Measurements from ENCODE around the gene CLK1.
"Not testable (repeated sequence)": the region's sequence is repeated elsewhere in the genome, so short reads cannot be mapped to it uniquely, and the experiment has no call there.

CLK1 gene

GRCh38 chr2:200828572-200829257 lies 35.7 kb downstream of the CLK1 start:
- no peak overlapping the region for H3K27ac ChIP-seq (ENCODE audit: low read depth, low read length)
- H3K27me3 ChIP-seq (ENCODE audit: insufficient read depth, low read length): no peaks in the 10 kb centered on the region
- peaks cover 15% of the 10 kb centered on the region for H3K36me3 ChIP-seq (ENCODE audit: insufficient read depth, low read length)
- H3K4me3 ChIP-seq (ENCODE audit: low read depth, low read length): no peak overlapping the region
- H3K79me2 ChIP-seq (ENCODE audit: control insufficient read depth, insufficient read depth, low read length, unreplicated experiment): no peaks in the 10 kb centered on the region
- no peak overlapping the region for H2AFZ ChIP-seq (ENCODE audit: low read length, unreplicated experiment)
- no peaks in the 10 kb centered on the region for H3K4me1 ChIP-seq (ENCODE audit: control insufficient read depth, insufficient read depth, low read length, unreplicated experiment)

DNA sequence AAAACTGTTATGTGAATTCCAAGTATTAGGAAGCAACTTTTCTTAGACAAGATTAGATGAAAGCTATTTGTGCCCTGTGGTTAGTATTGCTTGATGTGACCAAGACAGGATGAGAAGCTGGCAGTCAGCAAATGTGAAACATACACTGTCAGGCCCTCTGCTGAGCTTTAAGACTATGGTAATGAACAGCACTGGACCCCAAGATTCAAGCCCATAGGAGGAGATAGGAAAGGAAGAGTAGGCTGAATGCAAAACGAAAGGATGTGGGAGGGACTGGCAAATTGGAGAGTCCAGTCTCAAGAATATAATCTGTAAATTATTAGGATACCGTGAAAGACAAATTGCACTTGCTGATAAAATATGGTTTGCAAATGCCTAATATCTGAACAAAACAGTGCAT lies 36.4 kb downstream of the CLK1 start:
- H3K36me3 ChIP-seq (ENCODE audit: insufficient read depth, low read length): peaks cover 16% of the 10 kb centered on the region
- no peak overlapping the region for H3K4me3 ChIP-seq (ENCODE audit: low read depth, low read length)
- no peak overlapping the region for H3K27ac ChIP-seq (ENCODE audit: low read depth, low read length)
- no peaks in the 10 kb centered on the region for H3K79me2 ChIP-seq (ENCODE audit: control insufficient read depth, insufficient read depth, low read length, unreplicated experiment)
- H2AFZ ChIP-seq (ENCODE audit: low read length, unreplicated experiment): no peak overlapping the region
- H3K27me3 ChIP-seq (ENCODE audit: insufficient read depth, low read length): no peaks in the 10 kb centered on the region
- no peaks in the 10 kb centered on the region for H3K4me1 ChIP-seq (ENCODE audit: control insufficient read depth, insufficient read depth, low read length, unreplicated experiment)

GRCh38 chr2:200821686-200822245 lies 42.7 kb downstream of the CLK1 start:
- no peaks in the 10 kb centered on the region for H3K27me3 ChIP-seq (ENCODE audit: insufficient read depth, low read length)
- H3K4me3 ChIP-seq (ENCODE audit: low read depth, low read length): no peak overlapping the region
- no peak overlapping the region for H2AFZ ChIP-seq (ENCODE audit: low read length, unreplicated experiment)
- peaks cover 6% of the 10 kb centered on the region for H3K4me1 ChIP-seq (ENCODE audit: control insufficient read depth, insufficient read depth, low read length, unreplicated experiment)
- H3K36me3 ChIP-seq (ENCODE audit: insufficient read depth, low read length): peaks cover 63% of the 10 kb centered on the region
- no peak overlapping the region for H3K27ac ChIP-seq (ENCODE audit: low read depth, low read length)
- H3K79me2 ChIP-seq (ENCODE audit: control insufficient read depth, insufficient read depth, low read length, unreplicated experiment): peaks cover 22% of the 10 kb centered on the region

DNA sequence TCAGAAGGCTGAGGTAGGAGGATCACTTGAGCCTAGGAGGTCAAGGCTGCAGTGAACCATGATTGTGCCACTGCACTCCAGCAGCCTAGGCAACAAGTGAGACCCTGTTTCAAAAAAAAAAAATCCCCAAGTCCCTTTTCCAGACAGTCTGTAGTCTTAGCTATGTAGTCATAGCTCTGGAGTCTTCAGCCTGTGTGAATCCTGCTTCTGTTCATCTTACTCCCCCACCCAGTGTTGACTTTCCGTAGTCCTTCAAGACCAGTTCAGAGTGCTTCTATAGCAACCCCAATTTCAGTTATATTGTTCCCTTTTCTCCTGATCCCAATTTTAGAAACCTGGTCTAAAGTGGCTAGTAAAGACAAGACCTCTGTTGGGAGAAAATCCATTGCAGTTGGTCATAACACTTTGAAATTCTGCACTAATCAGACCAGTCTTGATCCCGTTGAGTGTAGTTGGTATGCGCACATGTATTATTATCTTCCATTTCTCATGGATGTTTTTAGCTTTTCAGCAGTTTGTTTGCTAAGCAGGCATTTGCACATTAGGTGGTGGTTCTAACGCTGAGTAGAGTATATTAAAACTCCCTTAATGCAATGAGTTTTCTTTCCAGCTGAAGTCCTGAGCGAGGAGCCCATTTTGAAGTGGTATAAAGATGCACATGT lies 43.8 kb downstream of the CLK1 start:
- peaks cover 33% of the 10 kb centered on the region for H3K79me2 ChIP-seq (ENCODE audit: control insufficient read depth, insufficient read depth, low read length, unreplicated experiment)
- H3K4me3 ChIP-seq (ENCODE audit: low read depth, low read length): no peak overlapping the region
- H2AFZ ChIP-seq (ENCODE audit: low read length, unreplicated experiment): no peak overlapping the region
- H3K36me3 ChIP-seq (ENCODE audit: insufficient read depth, low read length): peaks cover 70% of the 10 kb centered on the region
- peaks cover 11% of the 10 kb centered on the region for H3K4me1 ChIP-seq (ENCODE audit: control insufficient read depth, insufficient read depth, low read length, unreplicated experiment)
- H3K27me3 ChIP-seq (ENCODE audit: insufficient read depth, low read length): no peaks in the 10 kb centered on the region
- H3K27ac ChIP-seq (ENCODE audit: low read depth, low read length): no peak overlapping the region

- Histone ChIP-seq H3K79me2 (ENCODE audit: control insufficient read depth, insufficient read depth, low read length, unreplicated experiment) (peaks cover 53% of the 10 kb centered on the region), H3K27ac (ENCODE audit: low read depth, low read length) (peak overlapping the region; percentile 44), H3K4me1 (ENCODE audit: control insufficient read depth, insufficient read depth, low read length, unreplicated experiment) (peaks cover 29% of the 10 kb centered on the region), H3K36me3 (ENCODE audit: insufficient read depth, low read length) (peaks cover 81% of the 10 kb centered on the region)
- not testable (repeated sequence) for H3K27me3 ChIP-seq (ENCODE audit: insufficient read depth, low read length); H2AFZ ChIP-seq (ENCODE audit: low read length, unreplicated experiment); H3K4me3 ChIP-seq (ENCODE audit: low read depth, low read length)
These were observed 45.7 kb downstream of the CLK1 start for GRCh38 chr2:200818732-200819131.

DNA sequence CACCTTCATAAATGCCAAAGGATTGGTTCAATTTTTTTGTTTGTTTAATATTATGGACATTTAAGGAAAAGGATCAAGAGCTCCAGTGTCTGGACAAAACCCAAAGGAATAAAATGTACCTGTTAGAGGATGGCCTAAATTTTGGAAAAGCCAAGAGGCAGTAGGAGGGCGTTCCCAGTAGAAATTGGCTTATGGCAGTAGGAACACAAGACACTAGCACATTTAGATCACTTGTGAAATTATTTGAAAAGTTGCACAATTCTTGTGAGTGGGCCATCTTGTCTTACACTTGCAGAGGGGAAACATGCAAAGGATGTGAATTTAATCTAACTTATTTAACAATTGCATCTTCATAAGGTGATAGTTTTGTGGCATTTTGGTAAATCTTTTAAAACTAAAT lies 49.5 kb downstream of the CLK1 start:
- Histone ChIP-seq H3K36me3 (ENCODE audit: insufficient read depth, low read length) (peaks cover 71% of the 10 kb centered on the region), H2AFZ (ENCODE audit: low read length, unreplicated experiment) (no peak overlapping the region), H3K27ac (ENCODE audit: low read depth, low read length) (peak overlapping the region; percentile 97), H3K4me1 (ENCODE audit: control insufficient read depth, insufficient read depth, low read length, unreplicated experiment) (peaks cover 42% of the 10 kb centered on the region), H3K27me3 (ENCODE audit: insufficient read depth, low read length) (no peaks in the 10 kb centered on the region), H3K4me3 (ENCODE audit: low read depth, low read length) (peak overlapping the region; percentile 90), H3K79me2 (ENCODE audit: control insufficient read depth, insufficient read depth, low read length, unreplicated experiment) (peaks cover 69% of the 10 kb centered on the region)

DNA sequence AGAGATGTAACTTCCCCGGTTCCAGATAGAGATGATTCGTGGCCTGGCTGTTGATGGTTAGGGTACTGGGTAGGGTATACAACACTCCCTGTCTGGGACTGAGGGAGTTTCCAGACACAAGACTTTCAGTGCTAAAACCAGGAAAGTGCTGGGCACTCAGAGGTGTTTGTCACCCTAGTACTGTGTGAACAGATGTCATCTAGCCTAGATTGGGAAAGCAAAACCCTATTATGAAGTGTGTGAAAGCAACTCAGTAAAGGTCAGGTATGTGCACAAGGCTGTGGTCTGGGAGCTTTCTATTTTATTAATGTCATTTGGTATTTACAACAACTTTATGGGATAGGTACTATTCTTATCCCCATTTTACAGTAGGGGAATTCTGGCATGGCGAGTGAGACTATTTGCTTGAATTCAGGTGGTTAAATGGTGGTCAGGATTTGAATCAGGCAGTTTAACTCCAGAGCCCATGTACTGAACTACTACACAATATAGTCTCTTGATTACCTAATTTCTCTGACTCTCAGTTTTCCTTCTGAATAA lies 50.1 kb downstream of the CLK1 start:
- H3K27me3 ChIP-seq (ENCODE audit: insufficient read depth, low read length): no peaks in the 10 kb centered on the region
- H3K79me2 ChIP-seq (ENCODE audit: control insufficient read depth, insufficient read depth, low read length, unreplicated experiment): peaks cover 69% of the 10 kb centered on the region
- peak overlapping the region; percentile 97 for H3K27ac ChIP-seq (ENCODE audit: low read depth, low read length)
- H2AFZ ChIP-seq (ENCODE audit: low read length, unreplicated experiment): no peak overlapping the region
- peaks cover 48% of the 10 kb centered on the region for H3K4me1 ChIP-seq (ENCODE audit: control insufficient read depth, insufficient read depth, low read length, unreplicated experiment)
- peaks cover 65% of the 10 kb centered on the region for H3K36me3 ChIP-seq (ENCODE audit: insufficient read depth, low read length)
- peak overlapping the region; percentile 90 for H3K4me3 ChIP-seq (ENCODE audit: low read depth, low read length)

- H3K79me2 ChIP-seq (ENCODE audit: control insufficient read depth, insufficient read depth, low read length, unreplicated experiment): peaks cover 57% of the 10 kb centered on the region
- H3K4me3 ChIP-seq (ENCODE audit: low read depth, low read length): peak overlapping the region; percentile 90
- no peaks in the 10 kb centered on the region for H3K27me3 ChIP-seq (ENCODE audit: insufficient read depth, low read length)
- peak overlapping the region; percentile 97 for H3K27ac ChIP-seq (ENCODE audit: low read depth, low read length)
- H3K4me1 ChIP-seq (ENCODE audit: control insufficient read depth, insufficient read depth, low read length, unreplicated experiment): peaks cover 42% of the 10 kb centered on the region
- H3K36me3 ChIP-seq (ENCODE audit: insufficient read depth, low read length): peaks cover 45% of the 10 kb centered on the region
- no peak overlapping the region for H2AFZ ChIP-seq (ENCODE audit: low read length, unreplicated experiment)
These were observed 52.1 kb downstream of the CLK1 start for GRCh38 chr2:200812122-200813022.

DNA sequence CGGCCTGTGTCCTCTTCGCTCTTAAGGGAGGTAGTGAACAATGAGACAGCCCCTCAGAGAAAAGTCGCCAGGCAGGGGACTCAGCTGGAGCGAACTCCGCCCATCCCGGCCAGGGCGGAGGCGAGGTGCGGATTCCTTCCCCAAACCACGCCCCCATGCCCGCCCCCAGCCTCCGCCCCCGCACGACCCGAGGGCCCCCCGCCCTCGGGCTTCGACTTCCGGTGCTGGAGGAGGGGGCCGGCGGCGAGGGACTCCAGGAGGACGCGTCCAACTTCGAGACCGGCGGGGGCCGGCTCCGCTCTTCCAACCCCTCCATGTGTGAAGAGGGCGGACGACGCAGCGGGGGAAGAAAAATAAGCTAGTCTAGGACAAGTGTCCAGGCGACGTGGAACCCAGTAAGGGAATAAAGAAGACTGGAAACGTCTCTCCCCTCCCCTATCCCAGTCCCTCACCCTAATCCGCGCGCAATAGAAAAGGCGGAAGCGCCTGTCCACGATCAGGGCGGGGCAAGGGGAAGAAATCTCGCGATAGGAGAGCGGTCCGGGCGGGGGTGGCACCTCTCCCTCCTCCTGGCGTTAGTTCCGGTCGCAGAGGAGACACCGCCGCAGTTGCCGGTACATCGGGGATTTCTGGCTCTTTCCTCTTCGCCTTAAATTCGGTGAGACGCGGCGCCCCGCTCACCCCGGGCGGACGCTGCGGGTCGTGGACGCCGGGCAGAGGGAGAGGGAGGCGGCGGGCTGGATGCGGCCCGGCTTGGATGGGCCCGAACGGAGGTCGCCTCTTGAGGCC lies 52.9 kb downstream of the CLK1 start, which contains the start of gene BZW1:
TSS of gene BZW1 (plus strand) at position 578 of the 789 bp plus-strand sequence. CDS start 1,308 bp downstream, outside the sequence.
- H3K4me3 ChIP-seq (ENCODE audit: low read depth, low read length): peak within 1 kb of the TSS; percentile 90
- peaks cover 37% of the 10 kb centered on the region for H3K36me3 ChIP-seq (ENCODE audit: insufficient read depth, low read length)
- peak within 1 kb of the TSS; percentile 97 for H3K27ac ChIP-seq (ENCODE audit: low read depth, low read length)
- peaks cover 49% of the 10 kb centered on the region for H3K79me2 ChIP-seq (ENCODE audit: control insufficient read depth, insufficient read depth, low read length, unreplicated experiment)
- peak within 1 kb of the TSS; percentile 39 for H2AFZ ChIP-seq (ENCODE audit: low read length, unreplicated experiment)
- H3K4me1 ChIP-seq (ENCODE audit: control insufficient read depth, insufficient read depth, low read length, unreplicated experiment): peaks cover 42% of the 10 kb centered on the region
- H3K27me3 ChIP-seq (ENCODE audit: insufficient read depth, low read length): no peaks in the 10 kb centered on the region

Data from ACC112 (cell line).